GM10847 (cell line): ENCODE measurements around the gene PCGF2.

Experiments
- POLR2A ChIP-seq: IDR thresholded peaks from 2 replicates; pipeline ENCODE4 v1.6.1; 2011; ENCODE audit not compliant: insufficient read length; ENCODE audit errors: extremely low read depth

The PCGF2 gene

GRCh38 chr17:38748149-38748891 lies at the start of gene PCGF2:
PCGF2 (minus strand) TSS chr17:38748336; CDS start chr17:38740402, 7,934 bp downstream.
- TF ChIP-seq POLR2A = no peak

GRCh38 chr17:38797828-38798227 lies 49.7 kb upstream of the PCGF2 start:
- TF ChIP-seq POLR2A = no peak

GRCh38 chr17:38797158-38797490 lies 49.0 kb upstream of the PCGF2 start:
- TF ChIP-seq POLR2A = no peak

GRCh38 chr17:38796451-38797157 lies 48.5 kb upstream of the PCGF2 start:
- TF ChIP-seq POLR2A = no peak

GRCh38 chr17:38794221-38794620 lies 46.1 kb upstream of the PCGF2 start:
- no peak for TF ChIP-seq POLR2A

GRCh38 chr17:38791162-38791561 lies 43.0 kb upstream of the PCGF2 start:
- no peak for TF ChIP-seq POLR2A

- no peak for TF ChIP-seq POLR2A
These were observed 41.0 kb upstream of the PCGF2 start for GRCh38 chr17:38789185-38789584.

- TF ChIP-seq POLR2A = no peak
These were observed 38.2 kb upstream of the PCGF2 start for GRCh38 chr17:38786372-38786771.

GRCh38 chr17:38783227-38783626 lies 35.1 kb upstream of the PCGF2 start:
- no peak for TF ChIP-seq POLR2A

GRCh38 chr17:38779965-38780752 lies 32.0 kb upstream of the PCGF2 start:
- no peak for TF ChIP-seq POLR2A

- TF ChIP-seq POLR2A = no peak
These were observed 29.6 kb upstream of the PCGF2 start for GRCh38 chr17:38777641-38778250.

- no peak for TF ChIP-seq POLR2A
These were observed 25.1 kb upstream of the PCGF2 start for GRCh38 chr17:38773258-38773657.

- TF ChIP-seq POLR2A = no peak
These were observed 20.3 kb upstream of the PCGF2 start for GRCh38 chr17:38768417-38768816.

GRCh38 chr17:38766341-38766740 lies 18.2 kb upstream of the PCGF2 start:
- TF ChIP-seq POLR2A = no peak

GRCh38 chr17:38762231-38762630 lies 14.1 kb upstream of the PCGF2 start:
- TF ChIP-seq POLR2A = no peak
